NCI-H748 treated with DMSO at 0.1 percent for 48 hours (cell line): ENCODE results near the gene PTPRN2.
"Not testable (repeated sequence)": the region's sequence is repeated elsewhere in the genome, so short reads cannot be mapped to it uniquely, and the experiment has no call there.

ENCODE experiments used
- DNase-seq: peaks from one replicate; lab custom pipeline; 2025; lab: John Stamatoyannopoulos, UW

The PTPRN2 gene

DNA sequence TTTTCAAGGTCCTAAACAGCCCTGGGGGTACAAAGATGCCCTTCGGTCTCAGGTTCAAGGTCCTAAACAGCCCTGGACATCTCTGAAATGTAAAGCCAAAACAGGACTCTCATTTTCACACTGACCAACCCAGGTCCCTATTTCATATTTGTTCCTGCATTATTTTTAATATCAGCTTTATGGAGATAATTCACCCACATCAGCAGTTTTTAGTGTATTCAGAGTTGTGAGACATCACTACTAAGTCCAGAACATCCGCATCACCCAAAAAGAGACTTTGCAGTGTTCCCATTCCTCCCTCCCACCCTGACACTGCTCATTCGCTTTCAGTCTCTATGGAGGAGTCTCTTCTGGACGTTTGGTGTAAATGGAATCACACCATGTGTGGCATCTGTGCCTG lies 420.2 kb downstream of the PTPRN2 start:
- DNase-seq = no peak

DNA sequence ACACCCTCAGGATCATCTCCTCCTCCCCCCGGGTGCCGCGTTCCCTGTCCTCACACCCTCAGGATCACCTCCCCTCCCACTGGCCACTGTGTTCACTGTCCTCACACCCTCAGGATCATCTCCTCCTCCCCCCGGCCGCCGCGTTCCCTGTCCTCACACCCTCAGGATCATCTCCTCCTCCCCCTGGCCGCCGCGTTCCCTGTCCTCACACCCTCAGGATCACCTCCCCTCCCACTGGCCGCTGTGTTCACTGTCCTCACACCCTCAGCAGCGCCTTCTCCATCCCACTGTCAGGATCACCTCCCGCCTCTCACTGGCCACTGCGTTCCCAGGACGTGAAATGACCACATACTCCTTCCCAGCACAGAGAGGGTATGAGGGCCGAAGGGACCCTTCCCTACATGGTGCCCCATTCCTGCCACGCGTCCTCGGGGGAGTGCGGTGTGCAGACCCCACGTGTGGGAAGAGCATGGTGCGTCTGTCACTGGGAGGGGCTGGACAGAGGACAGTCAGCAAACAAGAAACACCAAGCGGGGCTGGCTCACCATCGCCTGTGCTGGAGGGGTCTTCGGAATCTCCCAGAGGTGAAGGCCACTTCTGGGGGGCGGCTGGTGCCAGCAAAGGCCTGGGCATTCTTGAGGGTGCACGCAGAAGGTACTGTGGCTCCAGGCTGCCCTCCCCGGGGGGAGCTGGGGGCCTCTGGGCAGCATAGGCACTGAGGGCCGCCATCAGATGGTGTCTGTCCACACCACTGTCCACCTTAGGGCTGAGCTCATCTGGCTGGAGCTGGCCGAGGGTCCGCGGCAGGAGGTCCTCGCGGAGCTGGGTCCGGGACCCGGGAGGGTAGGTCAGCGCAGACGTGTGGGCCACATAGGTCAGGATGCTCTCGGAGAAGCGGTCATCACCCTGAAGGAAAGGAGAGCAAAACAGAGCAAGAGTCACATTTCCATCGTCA lies 421.0 kb downstream of the PTPRN2 start:
- no peak for DNase-seq

DNA sequence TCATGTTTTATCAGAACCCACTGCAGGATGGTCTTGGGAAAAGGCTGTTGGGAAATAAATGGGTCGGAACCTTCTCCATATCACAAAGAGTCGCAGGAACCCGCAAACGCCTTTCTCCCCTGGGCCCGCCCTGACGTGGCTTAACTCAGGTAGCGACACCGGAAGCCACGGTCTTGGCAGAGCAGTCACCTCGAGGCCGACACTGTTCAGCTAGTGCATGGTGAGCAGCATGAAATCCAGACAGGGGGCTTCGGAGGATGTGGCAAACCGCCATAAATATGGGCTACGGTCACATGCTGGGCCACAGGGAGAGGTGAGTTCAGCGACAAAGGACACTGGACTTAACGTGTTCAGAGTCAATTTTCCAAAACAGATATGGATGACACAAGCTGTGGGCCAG lies 421.9 kb downstream of the PTPRN2 start:
- no peak for DNase-seq

DNA sequence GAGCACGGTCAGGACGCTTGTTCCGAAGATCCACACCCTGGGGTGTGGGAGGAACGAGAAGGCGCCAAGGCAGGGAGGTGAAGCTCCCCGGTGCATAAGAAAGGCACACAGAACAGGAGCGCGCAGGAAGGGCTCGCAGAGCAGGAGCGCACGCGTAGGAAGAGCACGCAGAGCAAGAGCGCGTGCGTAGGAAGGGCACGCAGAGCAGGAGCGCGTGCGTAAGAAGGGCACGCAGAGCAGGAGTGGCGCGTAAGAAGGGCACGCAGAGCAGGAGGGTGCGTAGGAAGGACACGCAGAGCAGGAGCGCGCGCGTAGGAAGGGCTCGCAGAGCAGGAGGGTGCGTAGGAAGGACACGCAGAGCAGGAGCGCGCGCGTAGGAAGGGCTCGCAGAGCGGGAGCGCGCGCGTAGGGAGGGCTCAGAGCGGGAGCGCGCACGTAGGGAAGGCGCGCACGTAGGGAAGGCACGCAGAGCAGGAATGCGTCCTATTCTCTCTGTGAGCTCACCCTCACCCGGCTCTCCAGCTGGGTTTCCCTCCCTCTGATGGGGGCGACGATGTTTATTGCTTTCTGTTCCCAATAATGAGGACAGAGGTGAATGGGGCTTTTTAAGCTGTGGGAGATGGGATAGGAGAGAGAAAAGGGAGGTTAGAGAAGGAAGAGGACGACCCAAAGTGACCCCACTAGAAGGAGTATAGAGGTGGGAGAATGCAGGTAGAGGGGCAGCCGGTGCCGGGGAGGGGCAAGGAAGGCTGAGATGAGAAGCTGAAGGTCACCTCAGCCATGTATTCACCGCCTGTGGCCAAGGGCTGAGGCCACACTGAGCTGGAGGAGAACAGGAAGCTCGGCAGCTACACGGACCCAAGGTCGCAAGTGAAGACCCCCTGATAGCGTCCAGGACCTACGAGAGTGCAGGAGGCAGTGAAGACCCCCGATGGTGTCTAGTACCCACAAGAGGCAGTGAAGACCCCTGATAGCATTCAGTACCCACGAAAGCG lies 423.2 kb downstream of the PTPRN2 start:
- DNase-seq = no peak

DNA sequence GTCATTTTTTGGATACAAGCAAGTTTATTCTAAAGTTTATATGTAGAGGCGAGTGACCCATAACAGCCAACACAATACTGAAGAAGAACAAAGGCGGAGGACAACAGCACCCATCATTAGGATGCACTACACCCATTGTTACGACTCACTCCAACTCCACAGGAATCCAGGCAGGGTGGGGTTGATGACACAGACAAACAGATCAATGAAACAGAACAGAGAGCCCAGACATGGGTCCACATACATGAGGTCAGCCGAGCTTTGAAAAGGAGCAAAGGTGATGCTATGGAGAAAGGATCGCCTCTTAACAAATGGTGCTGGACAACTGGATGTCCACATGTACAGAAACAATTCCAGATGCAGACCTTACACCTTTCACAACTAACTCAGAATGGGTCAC lies 426.4 kb downstream of the PTPRN2 start:
- DNase-seq = no peak

DNA sequence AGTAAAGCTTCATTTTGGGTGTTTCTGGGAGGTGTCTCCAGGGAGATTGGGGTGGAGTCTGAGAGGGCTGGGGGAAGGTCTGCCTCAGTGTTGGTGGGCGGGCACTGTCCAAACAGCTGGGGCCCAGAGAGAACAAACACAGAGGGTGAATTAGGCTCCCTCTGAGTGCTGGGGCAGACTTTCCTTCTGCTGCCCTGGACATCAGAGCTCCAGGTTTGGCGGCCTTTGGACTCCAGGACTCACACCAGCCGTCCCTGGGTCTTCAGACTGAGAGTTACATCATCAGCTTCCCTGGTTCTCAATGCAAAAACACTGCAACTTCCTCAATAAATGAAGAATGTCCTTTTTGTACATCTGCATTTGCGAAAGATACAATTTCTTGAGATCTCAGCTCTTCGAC lies 427.4 kb downstream of the PTPRN2 start:
- no peak for DNase-seq

DNA sequence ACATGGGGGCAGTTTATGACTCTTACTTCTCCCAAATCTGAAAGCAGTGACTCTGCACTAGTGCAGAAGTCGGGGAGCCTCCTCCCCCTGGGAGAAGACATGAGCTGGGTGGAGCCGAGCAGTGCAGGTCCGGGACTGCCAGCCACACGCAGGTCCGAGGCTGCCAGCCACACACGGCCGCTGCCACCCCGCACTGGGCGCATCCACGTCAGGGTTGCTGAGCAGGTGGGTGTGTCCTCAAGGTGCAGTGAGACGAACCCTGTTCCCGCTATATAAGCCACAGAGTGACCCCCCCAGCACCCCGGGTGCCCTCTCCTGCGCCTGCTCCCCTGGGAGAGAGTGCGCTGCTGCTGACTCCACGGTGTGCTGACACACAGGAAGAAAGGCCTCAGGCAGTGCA lies 430.2 kb downstream of the PTPRN2 start:
- no peak for DNase-seq

DNA sequence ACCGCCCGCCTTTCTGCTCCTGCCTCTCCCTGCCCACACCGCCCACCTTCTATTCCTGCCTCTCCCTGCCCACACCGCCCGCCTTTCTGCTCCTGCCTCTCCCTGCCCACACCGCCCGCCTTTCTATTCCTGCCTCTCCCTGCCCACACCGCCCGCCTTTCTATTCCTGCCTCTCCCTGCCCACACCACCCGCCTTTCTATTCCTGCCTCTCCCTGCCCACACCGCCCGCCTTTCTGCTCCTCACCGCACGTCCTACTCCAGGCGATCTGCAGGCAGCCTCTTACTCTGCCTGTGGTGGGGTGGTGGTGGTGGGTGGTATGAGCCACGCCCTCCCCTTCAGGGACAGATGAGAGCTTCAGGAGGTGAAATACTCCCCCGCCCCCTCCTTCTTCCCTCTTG lies 436.4 kb downstream of the PTPRN2 start:
- not testable (repeated sequence) for DNase-seq

DNA sequence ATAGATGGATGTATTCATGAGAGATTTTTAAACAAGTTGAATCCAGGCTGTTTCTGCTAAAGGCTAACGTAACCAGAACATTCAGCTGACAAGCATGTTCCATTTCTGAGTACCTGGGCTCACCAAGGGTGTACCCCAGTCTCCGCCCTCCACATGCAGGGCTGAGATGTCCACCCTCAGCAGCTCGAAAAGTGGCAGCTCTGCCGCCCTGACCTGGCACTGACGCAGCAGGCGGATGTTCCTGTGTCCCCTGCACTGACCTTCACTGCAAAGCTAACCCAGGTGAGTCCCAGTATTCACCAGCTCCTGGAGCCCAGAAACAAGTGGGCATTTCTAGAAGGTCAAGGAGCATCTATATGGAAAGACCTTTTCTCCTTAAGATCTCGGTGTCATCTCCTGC lies 437.4 kb downstream of the PTPRN2 start:
- no peak for DNase-seq

DNA sequence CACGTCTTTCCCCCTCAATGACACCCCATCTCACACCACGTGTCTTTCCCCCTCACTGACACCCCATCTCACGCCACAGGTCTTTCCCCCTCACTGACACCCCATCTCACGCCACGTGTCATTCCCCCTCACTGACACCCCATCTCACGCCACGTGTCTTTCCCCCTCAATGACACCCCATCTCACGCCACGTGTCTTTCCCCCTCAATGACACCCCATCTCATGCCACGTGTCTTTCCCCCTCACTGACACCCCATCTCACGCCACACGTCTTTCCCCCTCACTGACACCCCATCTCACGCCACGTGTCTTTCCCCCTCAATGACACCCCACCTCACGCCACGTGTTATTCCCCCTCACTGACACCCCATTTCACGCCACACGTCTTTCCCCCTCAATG lies 440.2 kb downstream of the PTPRN2 start:
- DNase-seq = not testable (repeated sequence)

DNA sequence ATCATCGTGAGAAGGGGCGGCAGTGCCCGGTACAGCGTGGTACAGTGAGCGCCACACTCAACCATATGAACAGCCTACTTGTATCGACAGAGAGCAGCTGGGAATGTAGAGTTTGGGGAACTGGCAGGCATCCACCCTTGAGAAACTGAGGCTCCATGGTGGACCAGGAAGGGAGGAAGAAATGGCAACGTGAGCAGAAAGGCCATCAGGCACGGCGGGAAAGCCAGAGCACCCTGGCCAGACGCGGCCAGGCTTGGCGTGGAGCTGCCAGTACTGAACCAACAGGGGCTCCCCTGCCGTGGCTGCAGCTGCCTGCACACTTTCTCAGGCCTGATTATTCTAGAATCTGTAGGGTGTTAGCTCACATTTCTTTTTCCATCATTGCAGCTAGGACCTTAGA lies 442.3 kb downstream of the PTPRN2 start:
- DNase-seq = no peak

DNA sequence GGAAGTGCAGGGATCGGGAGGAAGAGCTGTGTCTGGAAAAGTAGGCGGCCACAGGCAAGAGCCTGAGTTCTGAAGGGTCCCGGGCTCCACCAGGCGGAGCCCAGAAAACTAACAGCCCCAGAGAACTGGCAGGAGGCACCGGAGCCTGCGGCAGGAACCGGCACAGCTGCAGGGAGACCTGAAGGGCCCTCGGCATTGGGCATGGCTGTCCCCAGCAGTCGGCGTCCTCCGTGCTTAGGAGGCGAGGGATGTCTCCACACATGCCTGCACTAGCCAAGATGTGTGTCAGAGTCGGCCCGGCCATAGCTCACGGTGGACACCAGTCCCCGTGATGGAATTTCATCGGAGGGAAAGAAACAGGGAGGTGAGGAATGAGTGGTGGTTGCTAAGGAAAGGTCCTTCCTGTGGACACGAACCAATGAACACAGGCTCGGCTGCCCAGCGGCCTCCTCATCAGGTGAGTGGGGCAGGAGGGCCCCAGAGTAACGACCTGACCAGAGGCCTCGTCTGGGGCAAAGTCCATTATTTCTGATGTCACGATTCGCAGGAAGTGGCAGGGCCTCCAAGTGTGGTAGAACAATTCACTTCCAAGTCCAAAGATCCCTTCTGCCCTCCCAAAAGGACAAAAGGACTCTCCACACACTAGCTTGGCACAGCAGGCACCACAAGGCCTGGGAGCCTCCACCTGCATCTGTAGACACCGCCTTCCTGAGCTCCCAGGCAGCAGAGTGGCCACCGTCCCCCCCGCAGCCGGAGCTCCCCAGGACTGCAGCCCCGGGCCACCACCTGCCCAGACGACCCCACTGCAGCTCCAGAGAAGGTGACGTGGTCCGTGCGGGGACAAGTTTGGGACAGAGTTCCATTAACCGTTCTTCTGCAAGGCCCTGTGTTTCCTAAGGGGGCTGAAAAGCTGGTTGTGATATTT lies 444.2 kb downstream of the PTPRN2 start:
- DNase-seq = no peak

DNA sequence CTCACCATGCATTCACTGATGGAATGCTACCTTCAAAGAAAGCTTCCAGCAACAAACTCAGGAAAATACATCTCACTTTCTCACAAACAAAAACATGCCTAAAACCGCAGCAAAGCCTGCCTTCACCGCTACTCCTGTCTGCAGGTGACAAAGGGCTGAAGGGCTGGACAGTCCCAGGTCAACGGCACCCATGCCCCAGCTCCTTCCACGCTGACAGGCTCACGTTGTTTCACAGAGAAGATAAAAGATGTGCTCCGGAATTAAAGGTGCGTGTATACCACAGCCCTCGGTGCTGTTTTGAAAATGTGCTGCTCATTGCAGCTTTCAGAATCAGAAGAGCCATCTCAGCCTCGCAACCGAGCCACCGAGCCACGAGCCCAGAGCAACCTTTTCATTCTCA lies 445.0 kb downstream of the PTPRN2 start:
- DNase-seq = no peak

DNA sequence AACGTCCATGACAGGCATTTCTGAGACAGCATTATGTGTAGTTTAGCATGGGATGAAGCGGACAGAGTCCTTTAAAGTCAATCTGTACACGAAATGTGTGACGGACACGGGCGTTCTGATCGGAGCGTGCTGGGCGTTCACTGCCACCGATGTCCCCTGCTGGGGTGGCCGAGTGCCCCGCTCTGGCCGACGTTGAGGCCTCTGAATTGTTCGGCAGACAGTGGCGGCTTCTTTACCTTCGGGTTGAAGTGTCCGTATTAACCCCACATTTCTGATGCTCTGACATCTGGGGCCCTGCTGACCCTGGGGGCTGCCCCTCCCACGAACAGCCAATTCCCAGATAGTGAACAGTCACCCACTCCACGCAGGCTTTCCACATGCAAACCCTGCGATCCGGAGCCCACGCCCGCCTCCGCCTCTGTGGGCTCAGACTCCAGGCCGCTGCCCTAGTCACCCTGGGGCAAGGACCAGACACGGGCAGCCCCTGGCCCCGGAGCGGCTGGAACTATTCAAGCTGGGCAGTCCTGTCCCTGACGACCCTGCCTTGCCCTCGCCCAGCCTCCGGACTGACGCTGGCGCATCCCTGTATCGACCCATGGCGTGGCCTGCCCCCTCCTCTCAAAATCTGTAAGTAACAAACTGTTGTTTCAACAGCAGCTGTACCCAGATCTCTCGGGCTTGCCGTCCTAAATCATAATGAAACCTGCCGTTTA lies 445.7 kb downstream of the PTPRN2 start:
- DNase-seq = no peak

DNA sequence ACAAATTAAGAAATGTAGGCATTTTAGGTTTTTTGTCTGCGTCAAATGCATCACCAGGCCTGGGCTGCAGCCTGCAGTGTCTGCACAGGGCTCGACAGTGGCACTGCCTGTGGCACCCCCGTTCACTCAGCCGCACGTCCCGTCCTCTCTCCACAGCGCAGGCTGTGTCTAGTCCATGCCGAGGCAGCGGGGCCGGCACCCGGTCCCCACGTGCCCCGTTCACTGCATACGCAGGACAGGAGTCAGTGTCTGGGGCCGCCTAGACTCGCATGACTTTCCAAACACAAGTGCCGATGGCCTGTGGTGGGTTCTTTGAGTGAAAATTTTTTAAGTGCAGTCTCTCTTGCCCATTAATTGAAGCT lies 446.4 kb downstream of the PTPRN2 start:
- no peak for DNase-seq

DNA sequence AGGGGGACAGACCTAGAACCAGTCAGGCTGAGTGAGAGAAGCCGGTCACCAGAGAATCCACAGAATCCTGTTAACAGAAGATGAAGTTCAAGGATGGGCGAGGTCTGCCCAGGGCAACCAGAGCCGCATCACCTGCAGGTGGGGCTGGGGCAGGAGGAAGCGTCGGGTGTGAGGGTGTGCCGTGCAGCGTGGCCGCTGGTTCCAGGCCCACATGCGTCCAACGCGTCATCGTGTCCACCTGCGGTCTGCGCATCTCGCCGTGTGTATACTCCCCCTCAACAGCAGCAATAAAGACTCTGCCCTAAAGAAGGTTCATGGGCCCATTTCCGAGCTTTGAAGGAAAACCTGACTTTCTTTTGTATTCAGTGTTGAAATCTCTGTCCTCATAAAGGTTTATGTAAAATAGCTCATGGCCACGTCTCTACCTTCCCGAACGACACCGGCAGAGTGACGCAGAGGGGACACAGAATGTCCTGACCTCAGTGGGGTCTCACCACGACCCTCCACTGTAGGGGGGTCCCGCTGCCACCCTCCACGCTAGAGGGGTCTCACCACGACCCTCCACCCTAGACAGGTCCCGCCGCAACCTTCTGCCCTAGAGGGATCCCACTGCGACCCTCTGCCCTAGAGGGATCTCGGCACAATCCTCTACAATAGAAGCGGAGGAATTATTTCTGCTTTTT lies 446.9 kb downstream of the PTPRN2 start:
- no peak for DNase-seq

DNA sequence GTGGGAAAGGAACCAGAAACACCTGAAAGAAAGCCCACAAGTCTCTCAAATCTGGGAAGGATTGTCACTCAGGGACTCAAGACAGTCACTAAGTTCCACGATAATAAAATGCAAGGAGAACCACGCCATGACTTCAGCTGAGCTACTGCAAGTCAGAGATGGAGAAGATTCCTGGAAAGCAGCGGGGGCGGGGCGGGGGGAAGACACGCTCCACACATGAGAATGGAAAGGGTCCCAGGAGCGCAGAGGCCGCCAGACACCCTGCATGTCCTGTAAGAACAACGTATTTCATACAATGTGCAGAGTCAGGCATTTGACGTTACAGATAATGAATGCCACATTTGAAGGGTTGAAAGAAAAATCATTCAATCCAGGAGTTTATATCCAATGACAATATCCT lies 448.1 kb downstream of the PTPRN2 start:
- DNase-seq = no peak

DNA sequence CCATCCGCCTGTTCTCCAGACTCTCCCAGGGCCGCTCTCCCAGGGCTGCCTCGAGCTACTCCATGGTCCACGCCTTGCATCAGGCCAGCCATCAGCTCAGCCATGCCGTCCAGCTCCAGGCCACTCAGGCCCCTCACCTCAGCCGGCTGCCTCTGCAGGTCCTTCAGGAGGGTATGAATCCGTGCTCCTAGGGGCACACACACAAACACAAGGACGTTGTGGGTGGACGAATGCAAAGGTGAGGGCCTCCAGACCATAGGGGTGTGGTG lies 449.4 kb downstream of the PTPRN2 start:
- no peak for DNase-seq

DNA sequence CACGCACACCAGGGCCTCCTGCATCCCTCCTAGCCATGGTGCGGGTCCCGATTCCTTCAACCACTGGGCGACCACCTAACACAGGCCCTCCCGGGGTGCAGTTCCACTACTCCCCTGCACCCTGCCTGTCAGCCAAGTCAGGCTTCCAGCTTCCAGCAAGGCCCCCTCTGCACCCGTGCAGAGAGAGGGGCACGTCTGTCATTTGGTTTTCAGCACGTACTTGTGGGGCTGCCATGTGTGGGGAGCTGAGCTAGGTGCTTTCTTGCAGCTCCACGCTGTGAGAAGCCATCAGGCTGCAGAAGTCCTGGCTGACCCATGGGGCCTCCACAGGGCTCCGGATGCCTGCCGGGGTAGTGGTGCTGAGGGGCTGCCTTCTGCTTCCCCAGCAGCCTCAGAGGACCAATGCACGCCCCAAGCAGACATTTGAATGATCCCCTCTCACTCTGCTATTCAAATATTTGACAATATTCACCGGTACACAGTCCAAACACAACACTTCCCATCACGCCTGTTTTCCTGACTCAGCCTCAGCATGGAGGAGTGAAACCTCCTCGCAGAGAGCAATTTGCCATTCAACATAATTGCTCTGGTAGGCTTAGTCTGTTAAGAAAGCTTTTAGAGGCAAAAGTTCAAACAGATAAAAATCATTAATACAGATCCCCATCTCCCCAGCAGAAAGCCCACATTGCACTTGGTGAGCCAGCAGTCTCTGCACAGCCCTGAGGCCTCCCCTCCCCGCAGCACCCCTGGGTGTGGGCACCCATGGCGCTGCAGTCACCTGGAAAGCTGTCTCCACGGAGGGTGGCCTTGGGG lies 449.9 kb downstream of the PTPRN2 start:
- no peak for DNase-seq

DNA sequence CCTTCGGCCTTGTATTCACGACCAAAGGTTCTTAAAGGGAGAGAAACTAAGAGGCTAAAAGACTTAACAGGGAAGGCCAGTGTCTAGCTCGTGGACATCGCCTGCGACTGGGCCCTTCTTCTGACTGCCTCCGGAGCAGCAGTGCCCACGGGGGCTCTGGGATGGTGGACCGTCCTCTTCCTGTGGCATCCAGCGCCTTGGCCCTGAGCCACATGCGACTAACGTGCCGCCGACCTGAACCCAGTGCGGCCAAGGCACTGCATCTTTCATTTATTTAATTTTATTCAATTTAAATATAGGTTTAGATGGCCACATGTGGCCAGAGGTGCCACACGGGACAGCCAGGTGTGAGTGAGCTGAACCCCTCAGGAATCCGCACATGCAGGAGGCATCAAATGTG lies 451.7 kb downstream of the PTPRN2 start:
- DNase-seq = no peak
